GM12878 (cell line): ENCODE data around the gene DCDC2.

Experiments used
- BCL11A ChIP-seq: IDR thresholded peaks from 2 replicates; pipeline ENCODE4 v1.6.1; 2011; ENCODE audit warnings: low read depth, low read length
- CEBPB ChIP-seq, 2 experiments: fragments of 150-350 bp in 1 of 2; IDR thresholded peaks; 2 replicates each; pipeline ENCODE4 v1.6.1; 2012 to 2014; ENCODE audit warnings: low read depth in 2 of 2, low read length in 2 of 2, borderline replicate concordance in 1 of 2, inconsistent platforms in 1 of 2
- CTCF ChIP-seq, 3 experiments: IDR thresholded peaks in 2 of 3; conservative IDR thresholded peaks in 1 of 3; 2 replicates each; pipeline ENCODE4 v1.5.1; 2011; ENCODE audit warnings: low read depth in 3 of 3, low read length in 3 of 3, mild to moderate bottlenecking in 3 of 3, control low read depth in 2 of 3, moderate library complexity in 2 of 3, inconsistent platforms in 1 of 3, mixed read lengths in 1 of 3; ENCODE audit not compliant: control insufficient read depth in 2 of 3, insufficient read depth in 1 of 3; ENCODE audit errors: extremely low read depth in 1 of 3
- EZH2 ChIP-seq: IDR thresholded peaks from 2 replicates; pipeline ENCODE4 v1.6.1; 2012; ENCODE audit warnings: low read depth, mild to moderate bottlenecking, control low read depth, inconsistent platforms, low read length, borderline replicate concordance; ENCODE audit not compliant: control insufficient read depth
- MEF2A ChIP-seq: IDR thresholded peaks from 2 replicates; pipeline ENCODE4 v1.6.1; 2011; ENCODE audit warnings: low read depth, mild to moderate bottlenecking, low read length, moderate library complexity; ENCODE audit not compliant: insufficient read depth
- NKRF ChIP-seq: fragments of 450-650 bp; conservative IDR thresholded peaks from 2 replicates; pipeline ENCODE4 v1.6.1; 2017; ENCODE audit warnings: mild to moderate bottlenecking, moderate library complexity
- WRNIP1 ChIP-seq: IDR thresholded peaks from 2 replicates; pipeline ENCODE4 v1.6.1; 2011; ENCODE audit warnings: low read depth, low read length, improper control_type of control experiment, borderline replicate concordance

GRCh38 chr6:24340998-24341938 lies 16.6 kb downstream of the DCDC2 start:
- TF ChIP-seq MEF2A = no peak
- no peak for TF ChIP-seq BCL11A
- TF ChIP-seq CTCF (IDR thresholded peaks at IDR 0.05 in 2 of 3, conservative IDR thresholded peaks at IDR 0.05 in 1 of 3; ENCODE audit: control insufficient read depth in 2 of 3, extremely low read depth in 1 of 3, insufficient read depth in 1 of 3, low read depth in 3 of 3, low read length in 3 of 3) = no peak
- TF ChIP-seq NKRF = no peak
- no peak for TF ChIP-seq WRNIP1
- no peak for TF ChIP-seq CEBPB (IDR thresholded peaks at IDR 0.05; ENCODE audit: borderline replicate concordance in 1 of 2, low read depth in 2 of 2, low read length in 2 of 2)
- TF ChIP-seq EZH2 = no peak
